GM12865 (cell line): ENCODE data around the gene TPX2.

ENCODE experiments used
- DNase-seq: peaks from one replicate; pipeline ENCODE4 v3.0.0; 2010; ENCODE audit warnings: low read depth
- H3K4me3 ChIP-seq: 2 replicates; pipeline ENCODE4 v1.5.1; 2011; ENCODE audit warnings: mild to moderate bottlenecking, low read depth, low read length, control low read depth
- TF ChIP-seq, protein P1 (sequence below): IDR thresholded peaks from 2 replicates; pipeline ENCODE4 v1.5.1; 2011; ENCODE audit warnings: low read length, control low read depth, low read depth, inconsistent platforms; ENCODE audit not compliant: insufficient read depth; ENCODE audit errors: missing control alignments

Gene TPX2

DNA sequence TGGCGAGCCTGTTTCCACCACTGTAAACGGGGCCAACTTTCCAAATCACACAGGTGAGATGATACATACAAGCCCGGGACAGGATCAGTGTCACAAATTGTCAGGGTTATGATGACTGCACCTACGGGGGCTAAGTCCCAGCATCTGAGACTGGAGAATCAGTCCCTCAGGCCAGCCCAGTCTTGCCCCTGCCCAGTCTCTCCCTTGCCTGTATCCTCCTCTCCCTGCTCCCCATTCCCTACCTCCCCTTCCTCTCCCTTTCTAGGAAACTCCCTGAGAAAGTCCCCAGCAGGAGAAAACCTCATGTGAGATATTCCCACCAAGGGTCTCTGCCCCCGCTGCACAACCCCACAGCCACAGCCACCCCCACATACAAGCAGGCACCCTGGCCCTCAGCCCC lies 104.8 kb downstream of the TPX2 start:
- TF ChIP-seq, protein P1, sequence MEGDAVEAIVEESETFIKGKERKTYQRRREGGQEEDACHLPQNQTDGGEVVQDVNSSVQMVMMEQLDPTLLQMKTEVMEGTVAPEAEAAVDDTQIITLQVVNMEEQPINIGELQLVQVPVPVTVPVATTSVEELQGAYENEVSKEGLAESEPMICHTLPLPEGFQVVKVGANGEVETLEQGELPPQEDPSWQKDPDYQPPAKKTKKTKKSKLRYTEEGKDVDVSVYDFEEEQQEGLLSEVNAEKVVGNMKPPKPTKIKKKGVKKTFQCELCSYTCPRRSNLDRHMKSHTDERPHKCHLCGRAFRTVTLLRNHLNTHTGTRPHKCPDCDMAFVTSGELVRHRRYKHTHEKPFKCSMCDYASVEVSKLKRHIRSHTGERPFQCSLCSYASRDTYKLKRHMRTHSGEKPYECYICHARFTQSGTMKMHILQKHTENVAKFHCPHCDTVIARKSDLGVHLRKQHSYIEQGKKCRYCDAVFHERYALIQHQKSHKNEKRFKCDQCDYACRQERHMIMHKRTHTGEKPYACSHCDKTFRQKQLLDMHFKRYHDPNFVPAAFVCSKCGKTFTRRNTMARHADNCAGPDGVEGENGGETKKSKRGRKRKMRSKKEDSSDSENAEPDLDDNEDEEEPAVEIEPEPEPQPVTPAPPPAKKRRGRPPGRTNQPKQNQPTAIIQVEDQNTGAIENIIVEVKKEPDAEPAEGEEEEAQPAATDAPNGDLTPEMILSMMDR, result no peak
- no peak for DNase-seq
- H3K4me3 ChIP-seq, result no peak overlapping the region

DNA sequence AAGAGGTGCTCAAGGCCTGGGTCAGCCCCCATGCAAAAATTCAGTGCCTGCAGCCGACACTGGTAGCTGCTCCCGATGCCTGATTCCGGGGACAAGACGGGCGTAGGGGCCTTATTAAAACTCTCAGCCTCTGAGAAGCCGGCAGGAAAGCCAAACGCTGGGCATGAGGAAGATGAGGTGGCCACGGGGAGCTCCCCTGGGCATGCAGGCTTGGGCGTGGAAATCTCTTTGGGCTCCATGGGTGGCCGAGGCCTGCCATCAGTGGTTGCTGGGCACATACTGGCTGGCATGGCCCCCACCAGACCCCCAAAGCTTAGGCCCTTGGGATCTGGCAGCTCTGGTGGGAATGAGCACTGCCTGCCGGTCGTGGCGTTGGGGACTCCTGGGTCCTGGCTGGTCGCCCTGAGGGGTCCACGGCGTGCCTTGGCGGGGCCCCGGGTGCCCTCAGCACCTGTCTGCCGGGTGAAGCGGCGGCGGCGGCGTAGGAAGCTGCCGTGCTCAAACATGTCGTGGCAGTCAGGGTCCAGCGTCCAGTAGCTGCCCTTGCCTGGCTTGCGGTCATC lies 105.7 kb downstream of the TPX2 start:
- no peak for DNase-seq
- TF ChIP-seq, protein P1, result no peak
- no peak overlapping the region for H3K4me3 ChIP-seq

DNA sequence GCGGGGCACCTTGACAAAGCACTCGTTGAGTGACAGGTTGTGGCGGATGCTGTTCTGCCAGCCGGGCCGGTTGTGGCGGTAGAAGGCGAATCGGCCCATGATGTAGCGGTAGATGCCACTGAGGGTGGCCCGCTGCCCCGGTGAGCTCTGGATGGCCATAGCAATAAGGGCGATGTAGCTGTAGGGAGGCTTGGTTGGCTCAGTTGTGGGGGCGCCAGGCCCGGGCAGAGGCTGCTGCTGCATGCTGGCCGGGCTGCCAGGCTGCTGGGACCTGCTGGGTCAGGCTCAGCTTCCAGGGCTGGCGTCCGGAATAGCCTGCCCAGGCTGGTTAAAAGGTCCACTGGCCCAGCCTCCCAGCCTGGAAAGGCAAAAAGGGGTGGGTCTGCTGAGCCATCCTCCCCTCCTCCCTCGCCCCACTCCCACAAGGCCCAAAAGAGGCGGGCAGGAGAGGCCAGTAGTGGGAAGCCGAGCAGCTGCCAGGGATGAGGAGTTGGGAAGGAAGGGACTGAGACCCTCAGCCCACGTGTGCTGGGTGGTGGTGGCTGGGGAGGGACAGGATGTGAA lies 106.3 kb downstream of the TPX2 start, which contains the start of gene FOXS1:
Gene FOXS1, minus strand, starts transcription at position 305 of the 564 bp plus-strand sequence. Its CDS starts 62 bp downstream, at position 243.
- no peak within 1 kb of the TSS for H3K4me3 ChIP-seq
- no peak for DNase-seq
- TF ChIP-seq, protein P1, result no peak

DNA sequence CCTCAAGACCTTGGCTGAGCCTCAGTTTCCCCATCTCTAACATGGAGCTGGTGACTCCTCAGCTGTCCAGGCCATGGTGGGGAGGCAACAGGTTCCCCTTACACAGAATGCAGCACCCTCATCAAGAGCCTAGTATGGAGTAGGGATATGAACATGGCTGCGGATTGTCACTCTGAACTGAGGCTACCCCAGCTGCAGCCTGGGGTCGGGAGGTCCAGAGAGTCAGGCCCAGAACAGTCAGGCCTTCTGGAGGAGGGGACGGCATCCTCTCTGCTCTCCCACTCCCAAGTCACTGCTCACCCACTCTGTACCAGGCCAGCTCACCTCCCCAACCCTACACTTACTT lies 107.7 kb downstream of the TPX2 start:
- TF ChIP-seq, protein P1, result no peak
- no peak for DNase-seq
- no peak overlapping the region for H3K4me3 ChIP-seq

DNA sequence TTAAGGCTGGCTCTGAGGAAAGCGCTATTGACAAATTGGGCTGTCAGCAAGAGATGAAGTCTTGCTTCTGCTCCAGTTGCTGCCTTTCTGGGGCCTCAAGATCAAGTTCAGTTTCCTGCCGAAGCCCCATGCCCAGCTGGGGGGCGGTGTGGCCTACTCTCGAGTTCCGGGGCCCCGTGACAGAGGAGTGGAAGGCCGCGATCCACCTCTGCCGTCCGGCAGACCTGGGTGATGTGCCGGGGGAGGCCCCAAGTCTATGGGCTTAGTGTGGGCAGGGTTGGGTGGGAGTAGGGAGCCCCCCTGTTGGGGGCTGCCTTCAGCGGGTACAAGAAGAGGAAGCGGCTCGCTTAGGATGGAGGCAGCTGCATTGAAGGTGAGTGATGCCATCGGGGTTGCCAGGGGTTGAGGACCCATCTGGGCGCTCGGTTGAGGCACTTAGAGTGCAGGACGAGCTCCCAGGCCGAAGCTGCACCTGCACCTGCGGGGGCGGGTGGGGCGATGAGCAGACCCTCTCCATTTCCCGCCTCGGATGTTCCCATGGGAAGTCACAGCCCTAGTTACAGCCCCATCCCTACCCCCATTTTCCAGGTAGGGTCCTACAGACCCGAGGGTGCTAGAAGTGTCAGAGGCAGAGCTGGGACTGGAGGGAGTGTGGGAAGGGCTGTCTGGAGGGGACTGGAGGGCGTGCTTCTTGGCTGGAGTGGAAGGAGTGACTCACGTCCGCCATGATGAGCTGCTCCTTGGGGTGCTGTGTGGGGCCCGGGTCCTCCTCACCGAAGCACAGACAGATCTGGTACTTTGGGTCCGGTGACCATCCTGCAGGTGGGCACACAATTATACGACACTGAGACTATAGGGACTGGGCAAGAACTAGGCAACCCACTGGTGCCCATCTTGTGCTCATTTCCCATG lies 109.3 kb downstream of the TPX2 start:
- TF ChIP-seq, protein P1, result no peak
- DNase-seq, result no peak
- H3K4me3 ChIP-seq, result no peak overlapping the region

DNA sequence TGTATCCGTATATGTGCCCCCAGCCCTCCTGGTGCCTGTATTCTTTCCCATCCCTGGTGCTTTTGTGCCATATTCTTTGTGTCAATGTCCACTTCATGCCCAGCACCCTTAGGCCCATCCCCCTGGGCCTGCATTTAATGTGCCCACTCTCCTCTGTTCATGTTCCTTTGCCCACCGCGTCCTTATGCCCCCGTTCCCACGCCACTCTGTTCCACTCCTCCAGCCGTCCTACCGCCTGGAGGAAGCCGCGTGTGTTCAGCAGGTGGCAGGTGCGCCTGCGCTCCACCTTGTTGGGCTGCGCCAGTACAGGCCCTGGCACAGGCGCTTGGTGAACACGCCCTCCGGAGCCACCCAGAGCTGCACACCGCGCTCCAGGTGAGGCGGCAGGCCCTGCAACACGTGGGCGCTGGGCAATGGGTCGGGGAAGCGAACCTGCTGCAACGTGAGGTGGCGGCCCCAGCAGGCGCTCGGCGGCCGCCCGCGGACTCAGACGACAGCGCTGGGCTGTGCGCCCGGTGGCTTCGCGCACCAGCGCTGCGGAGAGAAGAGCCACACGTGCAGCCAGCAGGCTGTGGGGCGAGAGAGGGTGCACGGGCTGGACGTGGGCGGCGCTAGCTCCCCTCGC lies 110.3 kb downstream of the TPX2 start:
- H3K4me3 ChIP-seq, result no peak overlapping the region
- no peak for DNase-seq

More for the DNA sequence above, 110.3 kb downstream of the TPX2 start:
- TF ChIP-seq, protein P1, result no peak
